Posterior cingulate gyrus (tissue), 11 donors: ENCODE data around the gene WASF2.
A peak's percentile ranks its signal among the peaks of the same experiment; 100 is the strongest.
"Not testable (repeated sequence)": the region's sequence is repeated elsewhere in the genome, so short reads cannot be mapped to it uniquely, and the experiment has no call there.

Source experiments
- DNase-seq, 10 donors: peaks; one replicate each; pipeline versions ENCODE4 v3.0.0 to v3.0.0-alpha.2; 2020 to 2021; ENCODE audit warnings: mixed read lengths in 3 of 10
- intact Hi-C: fragments of 100-400 bp; cut with DNase I; formaldehyde crosslinking; loops from one replicate; pipeline ENCODE4 v1.15.1; 2023

The WASF2 gene

GRCh38 chr1:27431601-27431940 lies 58.4 kb downstream of the WASF2 start:
- intact Hi-C loops, result no loop called here
- DNase-seq, result no peak

- no peak for DNase-seq
- intact Hi-C loops, result no loop called here
These were observed 58.9 kb downstream of the WASF2 start for GRCh38 chr1:27430903-27431600.

GRCh38 chr1:27429029-27429425 lies 60.9 kb downstream of the WASF2 start:
- intact Hi-C loops, result no loop called here
- no peak for DNase-seq

DNA sequence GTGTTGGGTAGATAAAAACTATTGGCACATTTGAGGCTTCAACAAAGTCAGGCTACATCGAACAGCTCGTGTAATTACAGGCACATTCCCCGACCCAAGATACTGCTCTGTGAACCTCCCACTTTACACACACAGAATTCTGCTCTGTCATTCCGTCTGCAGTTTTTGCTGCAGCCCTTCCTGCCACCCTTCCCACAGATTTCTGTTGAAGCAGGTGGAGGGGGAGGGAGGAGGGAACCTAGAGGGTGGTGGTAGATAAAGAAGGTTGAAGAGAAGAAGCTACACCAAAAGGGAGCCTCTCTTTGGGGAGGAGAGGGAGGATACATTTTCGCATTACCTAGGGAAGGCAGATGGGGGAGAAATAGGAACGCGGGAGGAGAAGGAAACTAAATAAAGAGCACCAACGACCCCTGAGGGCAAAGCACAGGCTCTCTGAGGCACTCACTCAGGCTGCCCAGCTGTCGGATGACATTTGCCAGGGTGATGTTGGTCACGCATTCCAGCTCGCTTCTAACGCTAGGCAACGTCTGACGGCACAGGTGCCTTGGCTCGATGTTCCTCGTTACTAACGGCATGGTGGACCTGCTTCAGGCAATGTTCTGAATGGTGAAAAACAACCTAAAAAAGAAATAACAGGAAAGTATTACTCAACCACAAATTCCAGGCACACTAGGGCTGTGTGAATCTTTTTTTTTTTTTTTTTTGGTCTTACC lies 61.5 kb downstream of the WASF2 start:
- intact Hi-C loops, result no loop called here
- DNase-seq, result peak in 2 of 10 donors; percentile 27 to 45

- intact Hi-C loops, result no loop called here
- DNase-seq, result no peak
These were observed 62.1 kb downstream of the WASF2 start for GRCh38 chr1:27427816-27428315.

- DNase-seq, result peak in 1 of 10 donors; percentile 26
- intact Hi-C loops, result no loop called here
These were observed 62.6 kb downstream of the WASF2 start for GRCh38 chr1:27427329-27427728.

DNA sequence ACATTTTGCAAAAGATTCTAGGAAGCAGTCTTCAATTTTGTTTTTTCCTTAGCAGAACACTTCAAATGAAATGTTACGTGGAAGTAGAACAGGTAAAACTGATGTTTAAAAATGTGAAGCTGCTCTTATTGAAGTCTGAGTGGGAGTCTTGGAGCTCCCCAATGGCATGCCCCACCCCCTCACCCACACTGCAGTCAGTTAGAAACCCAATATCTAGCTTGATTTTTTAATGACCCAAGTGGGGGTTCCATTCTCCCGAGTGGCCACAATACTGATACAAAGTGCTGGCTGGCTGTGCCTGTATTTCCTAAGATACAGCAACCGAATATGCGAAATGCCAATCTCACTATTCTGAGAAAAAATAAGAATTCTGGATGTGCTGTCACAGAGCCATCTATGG lies 66.3 kb downstream of the WASF2 start:
- no peak for DNase-seq
- intact Hi-C loops, result no loop called here

GRCh38 chr1:27418326-27419185 lies 71.4 kb downstream of the WASF2 start:
- intact Hi-C loops, result loop anchor here (5.0 kb wide), 1 partner anchor 184 kb away; the partner anchor contains the start of gene AHDC1
- peak in 8 of 10 donors; percentile 42 to 96 (median 66) for DNase-seq

DNA sequence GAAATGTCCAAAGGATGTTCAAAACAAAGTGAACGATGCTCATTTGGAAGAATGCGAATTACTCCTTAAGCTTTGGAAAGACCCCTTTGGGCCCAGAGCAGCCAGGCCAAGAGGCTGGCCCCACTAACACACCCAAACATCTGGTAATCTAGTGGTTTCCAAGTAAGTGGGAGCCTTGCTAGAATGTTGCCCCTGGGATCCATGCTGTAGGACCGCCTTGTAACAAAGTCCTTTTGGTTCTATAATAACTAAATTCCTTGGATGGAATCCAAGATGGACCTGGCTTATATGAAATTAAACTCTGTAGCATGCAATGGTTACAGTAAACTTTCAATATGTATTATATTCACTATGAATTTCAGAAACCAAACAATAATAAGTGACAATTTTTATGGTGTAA lies 72.3 kb downstream of the WASF2 start:
- intact Hi-C loops, result loop anchor here (2.0 to 5.0 kb wide), 2 partner anchors 69 to 185 kb away; partner anchors contain the start of gene AHDC1
- no peak for DNase-seq

GRCh38 chr1:27416387-27417111 lies 73.4 kb downstream of the WASF2 start:
- intact Hi-C loops, result loop anchor here (2.0 to 5.0 kb wide), 2 partner anchors 70 to 186 kb away; partner anchors contain the start of gene AHDC1
- peak in 2 of 10 donors; percentile 35 to 38 for DNase-seq

DNA sequence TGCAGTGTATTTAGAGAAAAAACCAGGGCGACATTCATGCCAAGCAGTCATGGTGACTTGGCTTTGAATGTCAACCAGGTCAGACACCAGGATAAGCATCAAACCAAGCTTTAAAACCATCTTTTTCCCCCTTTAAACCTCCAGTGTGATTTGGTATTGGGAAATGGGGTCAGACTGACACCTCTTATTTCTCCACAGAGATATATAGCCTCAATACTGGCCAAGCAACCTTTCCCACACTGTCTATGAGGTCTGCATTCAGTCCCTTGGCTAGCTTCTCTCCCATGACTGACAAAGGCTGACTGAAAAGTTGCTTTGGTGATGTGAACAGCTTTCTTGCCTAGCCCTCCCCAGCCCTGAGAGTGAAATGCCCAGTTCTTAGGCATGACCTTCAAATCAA lies 75.9 kb downstream of the WASF2 start:
- DNase-seq, result no peak
- intact Hi-C loops, result no loop called here

DNA sequence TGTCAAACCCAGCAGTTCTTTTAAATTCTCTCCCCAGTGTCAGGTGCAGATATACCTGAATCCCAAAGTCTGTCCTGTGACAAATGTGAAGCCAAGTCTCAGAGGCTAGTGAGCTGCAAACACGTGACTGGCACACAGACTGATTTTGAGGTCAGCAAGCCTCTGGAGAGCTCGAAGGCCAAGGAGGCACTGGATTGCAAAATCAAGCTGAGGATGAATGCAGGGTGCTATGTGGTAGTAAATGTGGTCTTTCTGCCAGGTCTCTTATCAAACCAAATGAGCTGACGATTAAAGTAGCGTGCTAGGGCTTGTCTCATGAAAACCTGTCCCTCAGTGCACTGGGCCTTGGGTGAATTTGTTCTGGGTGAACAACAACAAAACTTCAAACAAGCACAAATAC lies 77.0 kb downstream of the WASF2 start:
- no peak for DNase-seq
- intact Hi-C loops, result no loop called here

DNA sequence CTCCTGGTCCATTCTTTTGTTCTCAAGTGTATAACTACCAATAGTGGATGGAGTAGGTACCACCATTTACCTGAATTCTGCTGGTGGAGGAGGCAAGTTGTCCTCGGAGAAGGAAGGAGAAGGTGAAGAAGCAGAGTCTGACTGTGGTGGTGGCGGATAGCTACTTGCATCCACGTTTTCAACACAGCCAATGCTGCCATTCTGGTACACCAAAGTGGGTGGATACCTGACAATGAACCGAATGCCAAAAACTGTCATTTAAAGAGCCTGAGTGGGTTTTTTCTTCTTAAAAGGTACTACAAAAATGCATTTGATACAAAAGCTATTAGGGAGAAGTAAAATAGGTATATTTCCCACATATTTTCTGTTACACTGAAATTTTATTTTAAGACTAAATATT lies 77.5 kb downstream of the WASF2 start:
- intact Hi-C loops, result no loop called here
- no peak for DNase-seq

DNA sequence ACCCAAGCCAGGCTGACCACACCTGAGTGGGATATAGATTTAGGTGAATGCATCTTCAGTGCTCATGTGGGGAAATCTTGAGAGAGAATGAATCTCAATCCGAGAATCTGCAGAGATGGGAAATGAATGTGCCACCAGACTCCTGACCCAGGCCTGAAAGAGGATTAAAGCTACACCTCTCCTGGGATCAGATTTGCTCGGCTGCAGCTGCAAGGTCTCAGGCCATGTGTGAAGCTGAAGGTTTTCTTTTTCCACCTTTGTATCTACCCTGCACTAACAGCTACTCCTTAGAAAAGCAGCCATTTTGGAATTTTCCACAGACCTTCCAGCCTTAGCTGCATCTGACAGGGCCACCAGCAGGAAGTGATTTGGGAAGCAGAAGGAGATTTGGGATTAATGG lies 79.3 kb downstream of the WASF2 start:
- intact Hi-C loops, result no loop called here
- DNase-seq, result no peak

- intact Hi-C loops, result no loop called here
These were observed 80.3 kb downstream of the WASF2 start for GRCh38 chr1:27409669-27410068.

DNA sequence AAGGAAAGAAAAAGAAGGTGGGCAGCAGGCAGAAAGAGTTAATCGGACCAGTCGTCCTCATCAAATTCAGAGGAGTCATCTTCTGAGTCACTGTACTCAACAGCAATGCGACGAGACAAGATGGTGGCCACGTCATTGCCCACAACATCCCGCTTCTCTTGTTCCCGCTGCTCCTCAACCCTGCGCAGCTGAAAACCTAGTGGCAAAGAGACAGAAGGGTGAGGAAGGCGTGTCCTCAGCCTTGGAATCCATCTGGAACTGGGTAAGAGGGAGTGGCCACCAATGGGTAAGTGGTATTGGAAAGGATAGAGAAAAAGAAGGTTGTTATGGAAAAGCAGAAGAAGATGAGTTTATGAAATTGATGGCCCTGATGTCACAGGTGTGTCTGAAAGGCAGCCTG lies 81.8 kb downstream of the WASF2 start:
- no peak for DNase-seq
- intact Hi-C loops, result no loop called here

More at GRCh38 chr1:27409669-27410068, 80.3 kb downstream of the WASF2 start:
- no peak for DNase-seq

DNA sequence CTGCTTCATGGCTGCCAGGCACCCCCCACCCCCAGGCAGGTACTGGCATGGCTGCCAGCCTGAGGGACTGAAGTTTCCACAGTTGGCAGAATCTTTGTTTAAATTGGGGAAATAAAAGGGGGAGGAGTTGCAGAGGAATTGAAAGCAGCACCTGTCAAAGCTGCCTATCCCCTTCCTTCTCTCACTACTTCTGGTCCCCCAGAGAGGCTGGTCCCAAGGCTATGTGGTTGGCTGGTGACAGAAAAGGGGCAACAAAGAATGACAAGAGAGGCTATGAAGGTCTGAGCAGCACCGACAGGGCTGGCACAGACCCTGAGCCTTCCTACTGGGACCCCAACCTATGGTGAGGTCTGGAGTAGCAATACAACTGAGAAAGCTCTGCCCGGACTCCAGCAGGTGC lies 83.2 kb downstream of the WASF2 start:
- intact Hi-C loops, DNase-seq: not testable (repeated sequence)

DNA sequence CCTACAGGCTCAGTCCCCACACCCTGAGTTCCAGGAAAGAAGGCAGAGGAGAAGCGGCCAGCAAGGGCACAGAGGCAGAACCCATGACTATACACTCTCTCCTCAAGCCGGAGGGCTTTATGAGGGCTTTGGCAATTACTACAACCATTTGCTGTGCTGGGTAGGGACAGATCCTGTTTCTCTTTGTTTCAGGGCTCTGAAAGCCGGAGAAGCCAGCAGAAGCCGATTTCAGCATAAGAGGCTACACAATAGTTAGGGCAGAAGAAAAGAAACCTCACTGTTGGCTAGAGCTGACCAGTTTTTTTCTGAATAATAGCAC lies 83.6 kb downstream of the WASF2 start:
- intact Hi-C loops, result no loop called here
- no peak for DNase-seq

- intact Hi-C loops, DNase-seq: not testable (repeated sequence)
These were observed 84.2 kb downstream of the WASF2 start for GRCh38 chr1:27405598-27406361.

DNA sequence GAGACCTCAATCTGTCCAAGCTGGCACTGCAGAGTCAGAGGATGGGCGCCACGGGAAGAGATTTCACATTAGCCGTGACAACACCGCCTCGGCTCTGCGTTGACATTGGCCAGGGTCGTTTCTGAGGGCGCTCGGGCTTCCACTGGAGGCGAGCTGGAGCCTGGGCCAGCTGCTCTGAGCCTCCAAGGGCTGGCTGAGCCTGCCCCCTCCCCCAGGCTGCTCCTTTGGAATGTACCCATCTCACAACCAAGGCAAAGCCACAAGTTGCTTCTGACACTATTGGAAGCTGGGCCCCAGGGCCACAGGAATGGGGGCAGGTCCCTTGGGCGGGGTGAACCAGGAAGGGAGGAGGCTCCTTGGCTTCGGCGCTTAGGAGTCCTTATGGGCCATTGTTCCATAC lies 84.9 kb downstream of the WASF2 start:
- intact Hi-C loops, result no loop called here
- DNase-seq, result no peak
